Glutamatergic neuron (in vitro differentiated cells): ENCODE measurements around the gene RBM15. TPM values are rescaled to one million over a fixed set of nuclear protein-coding genes. Genes with fewer than 3 reads are reported as not detected.

ENCODE experiments used
- DNase-seq: peaks from one replicate; pipeline ENCODE4 v3.0.0; 2022
- H3K27ac Mint-ChIP-seq: one replicate; pipeline ENCODE4 v1.8.0; 2020; ENCODE audit warnings: mild to moderate bottlenecking, mixed read lengths, inconsistent platforms; ENCODE audit not compliant: unreplicated experiment
- H3K27me3 Mint-ChIP-seq: one replicate; pipeline ENCODE4 v1.8.0; 2020; ENCODE audit warnings: mild to moderate bottlenecking, moderate library complexity, mixed read lengths, inconsistent platforms; ENCODE audit not compliant: unreplicated experiment
- H3K36me3 Mint-ChIP-seq: one replicate; pipeline ENCODE4 v1.8.0; 2020; ENCODE audit warnings: mild to moderate bottlenecking, mixed read lengths, inconsistent platforms; ENCODE audit not compliant: unreplicated experiment
- H3K4me1 Mint-ChIP-seq: one replicate; pipeline ENCODE4 v1.8.0; 2020; ENCODE audit warnings: mild to moderate bottlenecking, low read depth, mixed read lengths, inconsistent platforms; ENCODE audit not compliant: unreplicated experiment
- H3K4me3 Mint-ChIP-seq: one replicate; pipeline ENCODE4 v1.8.0; 2020; ENCODE audit warnings: mild to moderate bottlenecking, mixed read lengths, inconsistent platforms; ENCODE audit not compliant: unreplicated experiment
- H3K9me3 Mint-ChIP-seq: one replicate; pipeline ENCODE4 v1.8.0; 2020; ENCODE audit warnings: mild to moderate bottlenecking, moderate library complexity, mixed read lengths, inconsistent platforms; ENCODE audit not compliant: unreplicated experiment
- CTCF ChIP-seq: fragments of 200-600 bp; sonication (generic); IDR thresholded peaks from one replicate; pipeline ENCODE4 v1.5.0; 2021; ENCODE audit not compliant: partially characterized antibody, unreplicated experiment
- total RNA-seq: library from RNA; stranded (reverse); fragmentation: NEBNext Ultra II Directional; extraction: Animal tissue kit (Norgen Biotek cat#: 25700); gene quantifications from one replicate; pipeline ENCODE4 v1.2.1, GENCODE V29; 2021; ENCODE audit not compliant: unreplicated experiment

RBM15 gene
- total RNA-seq, 1 donor from 2014 or later = 27.3 TPM

GRCh38 chr1:110393691-110394492, 54.7 kb downstream of the RBM15 start:
- H3K9me3 Mint-ChIP-seq = no peaks in the 10 kb centered on the region
- no peak for TF ChIP-seq CTCF
- no peaks in the 10 kb centered on the region for H3K36me3 Mint-ChIP-seq
- peaks cover 20% of the 10 kb centered on the region for H3K4me1 Mint-ChIP-seq
- H3K27ac Mint-ChIP-seq = no peak overlapping the region
- no peak for DNase-seq
- no peaks in the 10 kb centered on the region for H3K27me3 Mint-ChIP-seq
- H3K4me3 Mint-ChIP-seq = no peak overlapping the region

GRCh38 chr1:110394493-110394820, 55.3 kb downstream of the RBM15 start:
- no peaks in the 10 kb centered on the region for H3K36me3 Mint-ChIP-seq
- H3K4me1 Mint-ChIP-seq = peaks cover 20% of the 10 kb centered on the region
- no peaks in the 10 kb centered on the region for H3K9me3 Mint-ChIP-seq
- H3K27ac Mint-ChIP-seq = no peak overlapping the region
- no peaks in the 10 kb centered on the region for H3K27me3 Mint-ChIP-seq
- no peak for DNase-seq
- H3K4me3 Mint-ChIP-seq = no peak overlapping the region
- TF ChIP-seq CTCF = no peak

Other genes starting within 250 kb of the RBM15 start
- gene UBL4B, start 226.9 kb upstream of the RBM15 start, total RNA-seq = not detected
- 6.4 TPM for gene SLC6A17, start 188.9 kb upstream of the RBM15 start, total RNA-seq
- 9.7 TPM for gene KCNC4, start 129.1 kb upstream of the RBM15 start, total RNA-seq
- 4.4 TPM for gene SLC16A4, start 51.6 kb downstream of the RBM15 start, total RNA-seq
- gene LAMTOR5, start 68.3 kb downstream of the RBM15 start, total RNA-seq = 135 TPM
- gene PROK1, start 111.8 kb downstream of the RBM15 start, total RNA-seq = not detected
- gene KCNA10, start 179.8 kb downstream of the RBM15 start, total RNA-seq = not detected